A673 (cell line): ENCODE results near the gene KCNK1.

Experiments
- EZH2 ChIP-seq: fragments of 200-600 bp; sonication (generic); IDR thresholded peaks from 2 replicates; pipeline ENCODE4 v1.6.1; 2017; ENCODE audit warnings: borderline replicate concordance, low read depth, mild to moderate bottlenecking, mixed read lengths, antibody characterized with exemption, low read length; ENCODE audit not compliant: poor library complexity, severe bottlenecking
- TF ChIP-seq, protein P1 (sequence below): fragments of 300-800, 200-600 bp; sonication (generic); conservative IDR thresholded peaks from 2 replicates; pipeline ENCODE4 v1.5.1; 2017; ENCODE audit warnings: low read depth, mild to moderate bottlenecking, antibody characterized with exemption, low read length, moderate library complexity, mixed read lengths

- TF ChIP-seq, protein P1, sequence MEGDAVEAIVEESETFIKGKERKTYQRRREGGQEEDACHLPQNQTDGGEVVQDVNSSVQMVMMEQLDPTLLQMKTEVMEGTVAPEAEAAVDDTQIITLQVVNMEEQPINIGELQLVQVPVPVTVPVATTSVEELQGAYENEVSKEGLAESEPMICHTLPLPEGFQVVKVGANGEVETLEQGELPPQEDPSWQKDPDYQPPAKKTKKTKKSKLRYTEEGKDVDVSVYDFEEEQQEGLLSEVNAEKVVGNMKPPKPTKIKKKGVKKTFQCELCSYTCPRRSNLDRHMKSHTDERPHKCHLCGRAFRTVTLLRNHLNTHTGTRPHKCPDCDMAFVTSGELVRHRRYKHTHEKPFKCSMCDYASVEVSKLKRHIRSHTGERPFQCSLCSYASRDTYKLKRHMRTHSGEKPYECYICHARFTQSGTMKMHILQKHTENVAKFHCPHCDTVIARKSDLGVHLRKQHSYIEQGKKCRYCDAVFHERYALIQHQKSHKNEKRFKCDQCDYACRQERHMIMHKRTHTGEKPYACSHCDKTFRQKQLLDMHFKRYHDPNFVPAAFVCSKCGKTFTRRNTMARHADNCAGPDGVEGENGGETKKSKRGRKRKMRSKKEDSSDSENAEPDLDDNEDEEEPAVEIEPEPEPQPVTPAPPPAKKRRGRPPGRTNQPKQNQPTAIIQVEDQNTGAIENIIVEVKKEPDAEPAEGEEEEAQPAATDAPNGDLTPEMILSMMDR = no peak
- no peak for TF ChIP-seq EZH2
Observed at GRCh38 chr1:233675893-233676292, 62.0 kb downstream of the KCNK1 start.
